Tibial nerve (tissue), 4 donors: ENCODE data around the gene OR6C4. TPM values are rescaled to one million over a fixed set of nuclear protein-coding genes. Genes with fewer than 3 reads are reported as not detected.
"Not testable (repeated sequence)": the region's sequence is repeated elsewhere in the genome, so short reads cannot be mapped to it uniquely, and the experiment has no call there.

ENCODE experiments used
- DNase-seq, 2 donors: peaks; one replicate each; pipeline ENCODE4 v3.0.0-alpha.2; 2019; ENCODE audit warnings: low spot score in 2 of 2
- H3K27ac ChIP-seq, 4 donors: fragments of 200-600 bp; sonication (generic) in 3 of 4; one replicate each; pipeline ENCODE4 v1.5.1; 2017 to 2019; ENCODE audit warnings: mild to moderate bottlenecking in 1 of 4
- H3K27me3 ChIP-seq, 2 donors: fragments of 200-600 bp; sonication (generic) in 1 of 2; one replicate each; pipeline versions ENCODE4 v1.5.1 to v1.6.0; 2017 to 2019
- H3K36me3 ChIP-seq, 3 donors: fragments of 200-600 bp; sonication (generic); one replicate each; pipeline ENCODE4 v1.5.1; 2018 to 2019
- H3K4me1 ChIP-seq, 4 donors: fragments of 200-600 bp; sonication (generic) in 3 of 4; one replicate each; pipeline ENCODE4 v1.5.1; 2017 to 2019
- H3K4me3 ChIP-seq, 4 donors: fragments of 200-600 bp; sonication (generic) in 3 of 4; one replicate each; pipeline ENCODE4 v1.5.1; 2017 to 2019; ENCODE audit warnings: mild to moderate bottlenecking in 1 of 4, moderate library complexity in 1 of 4
- H3K9me3 ChIP-seq, 4 donors: fragments of 200-600 bp; sonication (generic) in 3 of 4; one replicate each; pipeline ENCODE4 v1.5.1; 2017 to 2019
- EP300 ChIP-seq, 2 donors: sonication (generic); formaldehyde crosslinking; IDR thresholded peaks; one replicate each; pipeline ENCODE4 v1.6.1; 2017; ENCODE audit warnings: antibody characterized with exemption in 2 of 2, mild to moderate bottlenecking in 1 of 2
- POLR2A ChIP-seq, 2 donors: fragments of 450-650 bp; IDR thresholded peaks; one replicate each; pipeline ENCODE4 v1.6.1; 2017; ENCODE audit warnings: antibody characterized with exemption in 2 of 2, mild to moderate bottlenecking in 2 of 2, moderate library complexity in 2 of 2
- WGBS, 2 donors: methylation state at CpG; one replicate each; pipeline ENCODE4 v1.1.5; 2018; 5-methylcytosine and 5-hydroxymethylcytosine counted together
- total RNA-seq, 4 donors: library from RNA; depleted of rRNA; stranded (reverse); fragments of >200 nt; gene quantifications; one replicate each; pipeline ENCODE4 v1.1.0, GENCODE V29; 2016
- TF ChIP-seq, protein P1 (sequence below), 5 experiments: fragments of 200-600 bp in 3 of 5; fragments of 450-650 bp in 2 of 5; sonication (generic) in 3 of 5; IDR thresholded peaks; one replicate each; pipeline ENCODE4 v1.5.1; 2016 to 2019; ENCODE audit warnings: antibody characterized with exemption in 5 of 5, mild to moderate bottlenecking in 3 of 5, moderate library complexity in 2 of 5

Gene OR6C4
- total RNA-seq, 4 donors from 2014 or later, result not detected

- no peak for TF ChIP-seq POLR2A (IDR thresholded peaks at IDR 0.05)
- no peak for TF ChIP-seq EP300 (IDR thresholded peaks at IDR 0.05)
- TF ChIP-seq, protein P1, sequence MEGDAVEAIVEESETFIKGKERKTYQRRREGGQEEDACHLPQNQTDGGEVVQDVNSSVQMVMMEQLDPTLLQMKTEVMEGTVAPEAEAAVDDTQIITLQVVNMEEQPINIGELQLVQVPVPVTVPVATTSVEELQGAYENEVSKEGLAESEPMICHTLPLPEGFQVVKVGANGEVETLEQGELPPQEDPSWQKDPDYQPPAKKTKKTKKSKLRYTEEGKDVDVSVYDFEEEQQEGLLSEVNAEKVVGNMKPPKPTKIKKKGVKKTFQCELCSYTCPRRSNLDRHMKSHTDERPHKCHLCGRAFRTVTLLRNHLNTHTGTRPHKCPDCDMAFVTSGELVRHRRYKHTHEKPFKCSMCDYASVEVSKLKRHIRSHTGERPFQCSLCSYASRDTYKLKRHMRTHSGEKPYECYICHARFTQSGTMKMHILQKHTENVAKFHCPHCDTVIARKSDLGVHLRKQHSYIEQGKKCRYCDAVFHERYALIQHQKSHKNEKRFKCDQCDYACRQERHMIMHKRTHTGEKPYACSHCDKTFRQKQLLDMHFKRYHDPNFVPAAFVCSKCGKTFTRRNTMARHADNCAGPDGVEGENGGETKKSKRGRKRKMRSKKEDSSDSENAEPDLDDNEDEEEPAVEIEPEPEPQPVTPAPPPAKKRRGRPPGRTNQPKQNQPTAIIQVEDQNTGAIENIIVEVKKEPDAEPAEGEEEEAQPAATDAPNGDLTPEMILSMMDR (IDR thresholded peaks at IDR 0.05), result no peak
- no peaks in the 10 kb centered on the region for H3K36me3 ChIP-seq
- H3K4me3 ChIP-seq, result no peak overlapping the region
- no peaks in the 10 kb centered on the region for H3K27me3 ChIP-seq
- H3K27ac ChIP-seq, result no peak overlapping the region
- no peaks in the 10 kb centered on the region for H3K4me1 ChIP-seq
- peaks cover 0 to 21% (median 0%) of the 10 kb centered on the region in 4 donors for H3K9me3 ChIP-seq
- 79 to 89% methylated on average over 2 of the region's 2 CpGs for WGBS, 2 donors
- no peak for DNase-seq
Observed at GRCh38 chr12:55585817-55586216, 36.4 kb downstream of the OR6C4 start.

DNA sequence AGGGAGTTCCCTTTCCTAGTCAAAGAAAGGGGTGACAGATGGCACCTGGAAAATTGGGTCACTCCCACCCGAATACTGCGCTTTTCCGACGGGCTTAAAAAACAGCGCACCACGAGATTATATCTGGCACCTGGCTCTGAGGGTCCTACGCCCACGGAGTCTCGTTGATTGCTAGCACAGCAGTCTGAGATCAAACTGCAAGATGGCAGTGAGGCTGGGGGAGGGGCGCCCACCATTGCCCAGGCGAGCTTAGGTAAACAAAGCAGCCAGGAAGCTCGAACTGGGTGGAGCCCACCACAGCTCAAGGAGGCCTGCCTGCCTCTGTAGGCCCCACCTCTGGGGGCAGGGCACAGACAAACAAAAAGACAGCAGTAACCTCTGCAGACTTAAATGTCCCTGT is 40.8 kb downstream of the OR6C4 start:
- 63 to 71% methylated on average over 12 of the region's 12 CpGs for WGBS, 2 donors

More for the DNA sequence above, 40.8 kb downstream of the OR6C4 start:
- H3K27me3 ChIP-seq, H3K27ac ChIP-seq, H3K4me1 ChIP-seq, DNase-seq, H3K4me3 ChIP-seq, H3K36me3 ChIP-seq: not testable (repeated sequence)
- peaks cover 0 to 19% (median 0%) of the 10 kb centered on the region in 4 donors for H3K9me3 ChIP-seq

Other genes with a start within 250 kb of the OR6C4 start
- gene OR6C1, start 235.3 kb upstream of the OR6C4 start, total RNA-seq, result not detected
- gene OR6C3, start 218.9 kb upstream of the OR6C4 start, total RNA-seq, result not detected
- gene OR6C75, start 186.6 kb upstream of the OR6C4 start, total RNA-seq, result not detected
- not detected for gene OR6C65, start 149.1 kb upstream of the OR6C4 start, total RNA-seq
- not detected for gene OR6C76, start 123.3 kb upstream of the OR6C4 start, total RNA-seq
- not detected for gene OR6C2, start 105.5 kb upstream of the OR6C4 start, total RNA-seq
- gene OR6C70, start 79.5 kb upstream of the OR6C4 start, total RNA-seq, result not detected
- not detected for gene OR6C68, start 57.2 kb upstream of the OR6C4 start, total RNA-seq
- gene OR2AP1, start 22.9 kb downstream of the OR6C4 start, total RNA-seq, result not detected
- gene OR10P1, start 87.3 kb downstream of the OR6C4 start, total RNA-seq, result not detected
- 100 to 1,000 TPM; 118 to 192 (median 146) TPM for gene ITGA7, start 158.3 kb downstream of the OR6C4 start, total RNA-seq
- 100 to 1,000 TPM; 212 to 322 (median 264) TPM for gene BLOC1S1, start 166.4 kb downstream of the OR6C4 start, total RNA-seq
- 10 to 100 TPM; 28.0 to 54.6 (median 38.4) TPM for gene RDH5, start 170.8 kb downstream of the OR6C4 start, total RNA-seq
- 100 to 1,000 TPM; 478 to 624 (median 544) TPM for gene CD63, start 179.4 kb downstream of the OR6C4 start, total RNA-seq
- 1 to 10 TPM; 1.8 to 5.7 (median 4.0) TPM for gene GDF11, start 193.5 kb downstream of the OR6C4 start, total RNA-seq